Fibroblast of the conjunctiva (primary cell): ENCODE data around the gene CCR6.

Source experiments
- DNase-seq: peaks from one replicate; pipeline ENCODE4 v3.0.0-alpha.2; 2010; ENCODE audit warnings: low read depth

CCR6 gene

DNA sequence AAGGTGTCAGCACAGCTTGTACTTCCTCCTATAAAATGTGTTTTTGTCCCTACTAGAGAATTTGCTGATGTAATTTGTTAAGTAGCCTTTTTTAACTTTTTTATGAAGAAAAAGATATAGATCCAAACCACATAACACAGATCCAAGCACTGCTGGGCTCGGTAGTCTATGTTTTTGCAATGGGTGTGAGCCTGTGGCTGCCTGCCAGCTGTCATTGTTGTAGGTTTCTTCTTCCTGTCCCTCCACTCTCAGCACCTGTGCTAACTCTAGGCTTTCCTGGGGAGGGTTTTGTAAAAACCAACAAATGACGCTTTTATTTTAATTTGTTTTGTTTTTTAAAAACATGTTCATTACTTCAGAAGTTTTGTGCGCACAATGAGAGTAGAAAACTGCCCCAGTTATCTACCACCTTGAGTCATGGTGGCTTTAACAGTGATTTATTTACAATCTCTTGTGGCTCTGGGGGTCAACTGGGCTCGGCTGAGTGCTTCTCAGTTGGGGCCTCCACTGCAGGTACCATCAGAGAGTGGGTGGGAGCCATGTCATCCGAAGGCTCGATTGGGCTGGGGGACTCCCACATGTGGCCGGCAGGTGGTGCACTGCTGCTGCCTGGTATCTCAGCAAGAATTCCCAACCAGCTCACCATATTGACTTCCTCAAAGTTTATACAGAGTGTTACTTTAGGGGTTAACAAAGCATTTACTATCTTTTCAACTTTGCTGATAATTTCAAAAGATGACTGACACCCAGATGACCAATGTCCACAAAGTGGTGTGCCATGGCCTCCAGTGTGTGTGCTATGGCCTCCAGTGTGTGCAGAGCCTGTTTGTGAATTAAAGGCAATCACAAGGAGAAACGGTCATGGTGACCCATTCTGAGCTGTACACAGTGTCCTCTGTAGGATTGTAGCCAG, 3.0 kb upstream of the CCR6 start:
- DNase-seq, result no peak

DNA sequence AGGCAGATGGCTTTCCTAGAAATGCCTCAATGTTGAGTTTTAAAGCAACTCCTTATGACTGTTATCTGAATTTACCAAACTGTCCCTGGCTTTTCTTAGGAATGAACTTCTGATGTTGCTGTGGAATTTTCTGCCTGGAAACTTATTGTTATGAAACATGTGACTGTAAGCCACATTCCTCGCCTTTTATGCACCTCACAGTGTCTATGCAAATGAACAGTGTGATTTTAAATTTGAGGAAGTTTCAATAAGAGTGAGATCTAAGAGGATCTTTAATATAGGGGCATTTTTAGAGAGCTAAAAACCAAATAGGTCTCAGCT, 2.4 kb upstream of the CCR6 start:
- no peak for DNase-seq

DNA sequence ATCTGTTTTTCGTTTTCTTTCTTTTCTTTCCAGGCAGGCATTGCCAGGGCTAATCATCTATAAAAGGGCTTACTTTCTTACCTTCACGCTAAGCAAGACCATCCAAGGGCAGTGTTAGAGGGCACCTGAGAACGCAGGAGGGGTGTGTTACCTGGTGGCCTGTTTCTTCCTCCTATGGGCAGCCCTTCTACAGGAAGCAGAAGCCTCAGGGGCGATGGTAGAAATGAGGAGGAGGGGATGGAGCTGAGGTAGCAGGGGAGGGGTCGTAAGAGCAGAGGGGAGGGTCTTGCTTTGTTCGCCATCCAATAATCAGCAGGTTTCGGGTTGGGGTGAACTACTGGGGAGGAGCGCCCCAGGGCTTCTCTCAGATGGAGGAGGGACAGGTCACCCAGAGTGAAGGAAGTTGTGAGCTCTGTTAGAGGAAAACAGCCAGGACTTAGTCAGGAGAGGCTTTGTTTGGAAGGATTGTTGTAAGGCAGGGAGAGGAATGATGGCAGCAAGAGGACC, 1.5 kb upstream of the CCR6 start:
- DNase-seq, result no peak

DNA sequence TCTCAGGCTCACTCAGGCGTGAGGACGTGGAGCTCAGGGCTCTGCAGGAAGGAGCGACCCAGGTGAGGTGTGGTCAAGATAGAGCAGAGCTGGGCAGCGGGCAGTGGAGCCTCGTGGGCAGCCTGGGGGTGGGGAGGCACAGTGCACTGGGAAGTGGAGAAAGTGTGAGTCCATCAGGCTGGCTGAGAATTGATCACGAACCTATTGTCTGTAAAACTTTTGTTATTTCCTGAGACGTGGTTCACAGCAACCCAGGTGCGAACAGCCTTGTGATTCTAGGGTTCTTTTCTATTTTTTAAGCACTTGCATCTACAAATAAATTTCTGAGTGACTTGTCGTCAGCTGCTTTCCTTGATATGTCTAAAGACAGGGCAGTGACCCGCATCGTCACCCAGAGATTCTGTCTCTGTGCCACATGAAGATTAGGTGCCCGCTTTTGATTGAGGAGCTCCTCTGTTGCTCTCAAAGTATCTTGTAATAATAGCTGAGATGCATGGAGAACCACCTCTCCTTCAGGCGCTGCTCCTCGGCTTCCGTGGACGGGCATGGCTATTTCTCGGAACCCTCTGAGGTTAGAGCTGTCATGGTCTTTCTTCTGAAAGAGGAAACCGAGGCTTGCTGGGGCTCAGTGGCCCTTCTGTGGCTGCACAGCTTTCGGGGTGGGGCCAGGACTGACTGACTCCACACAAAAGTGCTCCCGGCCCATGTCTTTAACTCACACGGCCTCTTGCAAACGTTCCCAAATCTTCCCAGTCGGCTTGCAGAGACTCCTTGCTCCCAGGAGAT, 662 bp upstream of the CCR6 start:
- no peak for DNase-seq

DNA sequence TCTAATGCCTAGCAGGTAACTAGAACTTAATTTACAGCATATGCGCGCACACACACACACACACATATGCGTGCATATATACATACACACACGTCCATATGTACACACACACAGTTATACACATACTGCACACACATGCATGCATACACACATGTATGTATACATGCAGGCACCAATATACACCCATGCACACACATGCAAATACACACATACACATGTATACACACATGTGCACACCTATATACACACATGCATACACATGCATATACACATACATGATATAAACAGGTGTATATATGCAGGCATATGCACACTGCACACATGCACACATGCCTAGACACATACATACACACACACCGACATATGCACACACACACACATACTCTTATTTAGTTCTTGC, 1.9 kb downstream of the CCR6 start:
- DNase-seq, result no peak

DNA sequence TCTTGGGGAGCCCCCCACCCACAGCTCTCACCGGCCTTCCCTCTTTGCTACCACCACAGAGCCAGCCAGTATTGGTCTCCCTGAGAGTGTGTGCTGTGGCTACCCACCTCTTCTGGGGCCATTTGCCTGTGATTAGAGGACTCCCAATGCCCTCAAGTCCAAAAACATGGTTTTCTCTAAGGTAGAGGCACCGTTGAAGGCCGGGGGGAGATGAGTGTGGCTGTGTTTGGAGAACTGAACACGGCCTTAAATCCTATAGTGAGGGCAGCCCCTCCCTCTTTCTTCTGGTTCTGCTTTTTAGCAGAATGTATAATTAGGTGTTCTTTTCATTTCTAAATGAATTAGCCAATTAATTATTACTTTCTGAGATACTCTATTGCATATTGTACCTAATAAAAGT, 2.5 kb downstream of the CCR6 start:
- DNase-seq, result no peak

DNA sequence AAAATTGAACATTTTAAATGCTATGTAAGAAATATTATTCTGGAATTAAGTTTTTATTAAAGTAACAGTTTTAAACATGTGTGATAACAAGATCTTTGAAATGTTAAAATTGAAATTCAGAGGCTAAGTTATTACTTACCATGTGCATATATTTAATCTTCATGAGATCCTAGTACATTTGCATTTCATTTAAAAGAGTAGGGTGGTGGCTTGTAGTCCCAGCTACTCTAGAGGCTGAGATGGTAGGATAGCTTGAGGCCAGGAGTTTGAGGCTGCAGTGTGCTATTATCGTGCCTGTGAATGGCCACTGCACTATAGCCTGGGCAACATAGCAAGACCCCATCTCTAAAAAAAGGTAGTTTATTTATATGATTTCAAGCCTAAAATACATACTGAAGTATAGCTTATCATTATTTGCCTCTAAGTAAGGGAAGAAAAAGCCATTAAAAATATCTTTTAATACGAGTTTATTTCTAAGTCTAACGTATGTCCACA, 3.0 kb downstream of the CCR6 start:
- no peak for DNase-seq

DNA sequence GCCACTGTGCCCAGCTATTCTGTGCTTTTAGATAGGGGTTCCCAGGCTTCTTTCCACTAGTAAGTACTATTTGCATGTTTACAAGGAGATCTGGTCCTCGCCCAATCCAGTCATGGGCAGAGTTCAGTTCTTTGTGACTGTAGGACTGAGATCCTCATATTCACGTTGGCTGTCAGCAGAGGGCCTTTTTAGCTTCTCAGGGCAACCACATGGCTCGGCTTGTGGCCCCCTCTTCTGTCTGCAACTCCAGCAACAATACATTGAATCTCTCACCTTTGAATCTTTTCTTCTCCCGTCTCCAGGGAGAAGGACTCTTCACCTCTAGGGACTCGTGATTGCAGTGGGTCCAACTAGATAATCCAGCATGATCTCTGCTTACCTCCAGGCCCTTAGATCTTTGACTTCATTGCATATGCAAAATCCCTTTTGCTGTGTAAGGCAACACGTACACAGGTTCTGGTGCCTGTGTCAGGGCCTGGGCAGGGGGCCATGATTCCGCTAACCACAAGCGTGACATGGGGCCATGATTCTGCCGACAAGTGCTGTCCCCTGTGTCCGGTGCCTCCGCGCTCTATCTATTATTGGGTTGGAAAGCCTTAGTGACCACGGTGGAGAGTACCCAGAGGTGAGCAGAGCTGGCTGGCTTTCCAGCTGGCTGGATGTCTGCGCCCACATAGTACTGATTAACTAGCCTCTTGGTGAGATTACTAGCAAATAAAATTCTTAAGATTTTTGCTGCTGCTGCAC, 5.1 kb downstream of the CCR6 start:
- DNase-seq, result no peak

DNA sequence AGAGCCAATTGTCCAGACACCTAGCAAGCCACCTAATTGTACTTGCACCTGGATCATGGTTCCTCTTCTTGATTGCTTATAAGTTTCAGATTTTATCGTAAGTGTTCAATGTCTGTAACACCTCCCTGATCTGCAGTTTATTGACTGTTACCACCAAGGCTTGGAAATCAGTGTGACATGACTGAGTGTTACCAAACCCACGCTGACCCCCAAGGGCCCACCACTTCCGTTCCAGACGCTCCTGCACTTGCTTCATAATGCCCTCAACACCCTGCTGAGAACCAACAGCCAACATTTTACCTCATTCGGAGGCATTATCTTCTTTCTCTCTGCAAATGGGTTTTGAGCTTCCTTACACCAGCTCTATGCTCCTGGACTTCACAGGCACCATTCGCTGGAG, 6.3 kb downstream of the CCR6 start:
- DNase-seq, result no peak

DNA sequence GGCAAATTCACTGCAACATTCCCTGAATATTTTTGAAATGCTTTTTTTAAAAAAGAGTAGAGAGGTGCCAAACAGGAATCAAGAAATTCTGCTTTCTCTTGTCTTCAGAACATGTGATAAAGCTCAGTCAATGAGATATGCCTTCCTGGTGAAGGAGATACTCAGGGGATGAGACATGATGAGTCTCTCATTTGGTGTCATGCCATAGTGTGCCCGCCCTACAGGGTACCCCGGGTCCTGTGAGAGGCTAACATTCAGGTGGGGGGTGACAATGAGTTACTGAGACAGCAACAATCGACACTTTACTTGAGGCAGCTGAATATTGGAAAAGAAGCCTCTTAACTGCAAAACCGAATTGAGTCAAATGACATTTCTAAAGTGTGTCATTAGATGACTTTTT, 6.7 kb downstream of the CCR6 start:
- DNase-seq, result no peak

DNA sequence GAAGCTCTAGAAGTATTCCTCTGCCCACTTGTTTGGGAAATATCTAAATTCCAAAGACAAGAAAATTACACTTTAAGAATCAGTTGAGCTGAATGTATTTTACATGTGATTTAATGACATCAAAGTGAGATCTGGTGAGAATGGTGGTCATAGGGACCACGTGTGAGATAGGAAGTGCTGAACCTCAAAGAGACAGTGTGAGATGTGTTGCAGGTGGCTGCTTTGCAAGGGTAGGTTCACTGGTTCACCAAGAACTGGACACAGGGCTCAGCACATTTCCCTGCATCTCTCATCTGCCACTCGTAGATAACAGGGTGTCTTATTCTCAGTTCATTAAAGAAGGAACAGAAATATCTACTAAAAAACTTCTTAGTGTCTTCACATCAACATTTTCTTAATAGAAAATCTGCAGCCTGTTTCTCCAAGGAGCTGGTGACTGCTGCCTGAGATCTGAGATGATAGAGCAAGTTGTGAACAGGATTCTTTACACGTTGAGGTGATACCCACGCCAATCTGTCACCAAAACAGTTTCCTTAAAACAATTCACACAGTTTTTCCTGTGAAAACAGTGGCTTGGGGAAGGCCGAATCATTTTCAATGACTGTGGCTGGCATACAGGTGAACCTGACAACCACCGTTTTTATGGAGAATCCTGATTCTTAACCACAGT, 7.2 kb downstream of the CCR6 start:
- DNase-seq, result no peak

DNA sequence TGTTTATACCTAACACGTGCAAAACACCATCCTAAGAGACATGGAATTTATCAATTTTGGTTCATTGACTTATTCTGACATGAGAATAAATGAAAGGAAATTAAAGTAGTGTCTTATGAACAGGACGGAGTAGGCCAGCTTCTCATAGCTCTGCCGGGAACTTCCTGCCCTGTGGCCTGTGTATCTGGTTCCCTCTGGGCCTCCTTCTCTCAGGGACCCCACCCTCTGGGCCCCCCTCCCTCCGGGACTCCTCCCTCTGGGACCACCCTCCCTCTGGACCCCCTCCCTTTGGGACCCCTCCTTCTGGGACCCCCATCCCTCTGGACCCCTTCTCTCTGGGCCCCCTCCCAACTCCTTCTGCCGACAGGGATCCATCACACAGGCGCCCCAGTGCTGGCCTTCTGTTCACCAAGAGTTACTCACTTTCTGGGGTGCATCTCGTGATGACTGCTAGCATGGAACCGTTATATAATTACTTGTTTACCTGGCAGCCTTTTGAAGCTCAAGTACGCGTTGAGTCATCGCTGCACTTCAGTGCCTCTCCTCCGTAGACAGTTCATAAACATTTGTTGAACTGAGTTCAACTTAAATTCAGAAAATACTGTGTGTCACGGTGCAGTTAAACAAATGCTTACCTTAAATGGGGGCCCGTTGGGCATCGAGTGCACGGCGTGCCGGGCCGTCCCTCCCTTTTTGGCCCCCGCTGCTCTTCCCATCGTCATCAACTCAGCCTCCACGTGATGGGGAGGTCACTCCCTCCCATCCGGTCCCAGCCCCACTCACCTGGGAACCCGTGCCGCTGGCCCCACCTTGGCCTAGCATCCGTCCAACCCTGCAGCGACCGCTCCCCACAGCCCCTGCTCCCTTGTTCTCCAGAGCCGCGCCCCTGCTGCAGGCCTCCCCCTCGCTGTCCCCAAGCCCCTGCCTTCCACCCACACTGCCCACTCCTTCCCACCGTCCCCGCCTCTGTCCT, 8.1 kb downstream of the CCR6 start:
- no peak for DNase-seq

DNA sequence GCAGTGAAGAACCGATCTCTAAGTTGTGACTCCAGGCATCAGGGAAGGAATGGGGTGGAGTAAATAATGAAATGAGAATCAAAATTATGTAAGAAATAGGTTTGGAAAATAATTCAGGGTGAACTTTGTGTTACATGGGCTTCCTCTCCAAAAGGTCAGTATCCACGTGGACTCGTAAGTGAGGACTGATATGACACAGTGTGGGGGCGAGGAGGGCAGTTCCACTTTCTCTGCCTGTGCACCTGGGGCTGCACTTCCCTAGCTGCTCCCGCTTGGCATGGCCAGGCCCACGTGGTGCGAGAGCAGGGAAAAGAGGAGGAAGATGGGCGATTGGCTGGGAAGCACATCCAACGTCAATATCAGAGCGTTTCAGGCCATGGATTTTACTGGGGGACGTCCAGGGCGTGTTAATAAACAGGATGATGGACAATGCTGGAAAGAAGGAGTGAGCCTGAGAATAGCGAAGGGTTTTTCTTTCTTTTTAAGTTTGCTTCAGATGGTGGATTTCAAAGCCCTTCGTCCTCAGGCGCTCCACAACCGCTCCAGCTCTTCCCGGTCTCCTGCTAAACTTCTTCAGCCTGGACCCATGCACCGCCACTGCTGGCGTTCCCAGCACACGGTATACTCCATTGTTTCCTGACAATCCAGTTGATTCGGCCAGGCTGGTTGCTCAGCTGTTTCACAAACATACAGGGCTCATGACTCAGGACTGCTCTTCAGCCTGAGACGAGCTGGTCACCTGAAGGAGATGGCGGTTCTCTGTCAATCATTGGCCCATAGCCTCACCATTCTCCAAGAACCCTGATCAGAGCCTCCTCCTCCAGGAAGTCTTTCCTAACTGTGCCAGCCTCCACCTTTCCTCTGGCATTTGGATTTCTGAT, 11.8 kb downstream of the CCR6 start:
- no peak for DNase-seq

DNA sequence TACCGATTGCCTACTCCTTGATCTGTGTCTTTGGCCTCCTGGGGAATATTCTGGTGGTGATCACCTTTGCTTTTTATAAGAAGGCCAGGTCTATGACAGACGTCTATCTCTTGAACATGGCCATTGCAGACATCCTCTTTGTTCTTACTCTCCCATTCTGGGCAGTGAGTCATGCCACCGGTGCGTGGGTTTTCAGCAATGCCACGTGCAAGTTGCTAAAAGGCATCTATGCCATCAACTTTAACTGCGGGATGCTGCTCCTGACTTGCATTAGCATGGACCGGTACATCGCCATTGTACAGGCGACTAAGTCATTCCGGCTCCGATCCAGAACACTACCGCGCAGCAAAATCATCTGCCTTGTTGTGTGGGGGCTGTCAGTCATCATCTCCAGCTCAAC, 13.5 kb downstream of the CCR6 start:
- no peak for DNase-seq

DNA sequence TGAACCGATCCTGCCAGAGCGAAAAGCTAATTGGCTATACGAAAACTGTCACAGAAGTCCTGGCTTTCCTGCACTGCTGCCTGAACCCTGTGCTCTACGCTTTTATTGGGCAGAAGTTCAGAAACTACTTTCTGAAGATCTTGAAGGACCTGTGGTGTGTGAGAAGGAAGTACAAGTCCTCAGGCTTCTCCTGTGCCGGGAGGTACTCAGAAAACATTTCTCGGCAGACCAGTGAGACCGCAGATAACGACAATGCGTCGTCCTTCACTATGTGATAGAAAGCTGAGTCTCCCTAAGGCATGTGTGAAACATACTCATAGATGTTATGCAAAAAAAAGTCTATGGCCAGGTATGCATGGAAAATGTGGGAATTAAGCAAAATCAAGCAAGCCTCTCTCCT, 14.2 kb downstream of the CCR6 start:
- no peak for DNase-seq

DNA sequence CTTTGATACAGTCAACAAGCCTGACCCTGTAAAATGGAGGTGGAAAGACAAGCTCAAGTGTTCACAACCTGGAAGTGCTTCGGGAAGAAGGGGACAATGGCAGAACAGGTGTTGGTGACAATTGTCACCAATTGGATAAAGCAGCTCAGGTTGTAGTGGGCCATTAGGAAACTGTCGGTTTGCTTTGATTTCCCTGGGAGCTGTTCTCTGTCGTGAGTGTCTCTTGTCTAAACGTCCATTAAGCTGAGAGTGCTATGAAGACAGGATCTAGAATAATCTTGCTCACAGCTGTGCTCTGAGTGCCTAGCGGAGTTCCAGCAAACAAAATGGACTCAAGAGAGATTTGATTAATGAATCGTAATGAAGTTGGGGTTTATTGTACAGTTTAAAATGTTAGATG, 15.0 kb downstream of the CCR6 start:
- no peak for DNase-seq

DNA sequence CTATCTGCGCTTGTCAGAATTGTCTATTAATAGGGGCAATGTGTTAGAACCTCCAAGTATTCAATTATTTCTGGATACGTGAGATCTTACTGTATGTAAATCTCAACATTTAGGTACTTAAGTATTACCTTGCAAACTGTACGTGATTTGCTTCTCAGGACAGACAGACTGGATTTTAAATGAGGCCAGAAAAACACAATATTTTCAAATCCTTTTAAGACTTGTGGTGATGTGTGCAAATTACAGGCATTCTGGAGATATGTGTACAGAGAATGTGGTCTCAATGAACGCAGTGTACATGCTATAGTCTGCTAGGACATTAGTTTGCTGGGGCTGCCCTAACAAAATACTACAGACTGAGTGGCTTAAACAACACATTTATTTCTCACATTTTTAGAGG, 16.9 kb downstream of the CCR6 start:
- no peak for DNase-seq

DNA sequence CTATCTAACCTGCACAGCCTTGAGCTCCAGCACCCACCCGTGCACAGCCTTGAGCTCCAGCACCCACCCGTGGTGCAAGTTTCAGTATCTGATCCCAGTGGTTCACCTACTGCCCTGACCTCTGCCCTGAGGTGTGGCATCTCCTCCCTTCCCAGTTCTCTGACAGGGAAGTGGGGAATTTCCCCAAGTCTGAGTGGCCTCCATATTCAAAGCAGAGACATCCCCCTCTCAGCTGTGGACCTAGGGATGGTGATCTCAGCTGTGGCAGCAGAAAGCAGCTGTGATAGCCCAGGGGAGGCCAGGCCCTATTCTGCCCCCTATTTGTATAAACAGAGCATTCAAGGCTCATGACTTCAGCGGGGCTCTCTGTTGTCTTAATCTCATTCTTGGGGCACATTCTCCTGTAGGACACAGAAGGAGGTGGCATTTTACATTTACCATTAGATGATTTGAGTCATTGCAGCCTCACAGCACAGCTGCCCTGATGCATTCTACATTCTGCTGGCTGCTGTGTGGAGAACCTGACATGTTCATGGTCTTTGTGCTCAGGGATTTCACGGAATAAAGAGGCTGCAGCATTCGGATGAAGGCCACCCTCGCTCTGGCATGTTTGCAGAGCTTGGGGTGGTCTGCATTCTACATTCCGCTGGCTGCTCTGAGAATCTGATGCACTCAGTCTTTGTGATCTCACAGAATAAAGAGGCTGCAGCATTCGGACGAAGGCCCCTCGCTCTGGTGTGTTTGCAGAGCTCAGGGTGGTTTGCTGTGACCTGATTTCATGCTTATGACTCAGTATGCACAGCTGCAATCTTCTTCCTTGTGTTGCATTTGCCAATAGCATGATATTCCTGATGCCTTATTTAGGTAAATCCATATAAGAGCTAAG, 17.9 kb downstream of the CCR6 start:
- DNase-seq, result no peak
